D721Med (cell line): Measurements from ENCODE around the gene PGRMC2.

Experiments used
- DNase-seq: peaks from one replicate; pipeline ENCODE4 v3.0.0; 2011; ENCODE audit warnings: low spot score; ENCODE audit not compliant: insufficient read length
- FAIRE-seq: peaks from 2 replicates; lab custom pipeline; 2011; peaks lifted over from hg19 to GRCh38; lab: Jason Lieb, UNC
- CTCF ChIP-seq: IDR thresholded peaks from 2 replicates; pipeline ENCODE4 v1.5.1; 2012; ENCODE audit warnings: mild to moderate bottlenecking, control low read depth; ENCODE audit not compliant: insufficient read depth; ENCODE audit errors: missing control alignments

PGRMC2 gene

GRCh38 chr4:128285085-128285997 lies 2.3 kb downstream of the PGRMC2 start:
- TF ChIP-seq CTCF: no peak
- DNase-seq (no peak), FAIRE-seq (peak; percentile 64)

- FAIRE-seq (no peak), DNase-seq (no peak)
- TF ChIP-seq CTCF: no peak
These were observed 3.3 kb downstream of the PGRMC2 start for GRCh38 chr4:128284317-128284716.

GRCh38 chr4:128283071-128283470 lies 4.5 kb downstream of the PGRMC2 start:
- FAIRE-seq: no peak
- DNase-seq: no peak

GRCh38 chr4:128282516-128282915 lies 5.1 kb downstream of the PGRMC2 start:
- FAIRE-seq: no peak

More at GRCh38 chr4:128283071-128283470, 4.5 kb downstream of the PGRMC2 start:
- TF ChIP-seq CTCF: no peak

GRCh38 chr4:128281354-128281753 lies 6.3 kb downstream of the PGRMC2 start:
- FAIRE-seq: no peak
- no peak for TF ChIP-seq CTCF
- no peak for DNase-seq

More at GRCh38 chr4:128282516-128282915, 5.1 kb downstream of the PGRMC2 start:
- DNase-seq: no peak
- TF ChIP-seq CTCF: no peak

- no peak for FAIRE-seq
- DNase-seq: no peak
- TF ChIP-seq CTCF: no peak
These were observed 7.9 kb downstream of the PGRMC2 start for GRCh38 chr4:128279624-128280225.

- FAIRE-seq (no peak), DNase-seq (no peak)
- TF ChIP-seq CTCF: no peak
These were observed 9.8 kb downstream of the PGRMC2 start for GRCh38 chr4:128277856-128278255.
